ENCODE data around the gene OSTM1. TPM values are rescaled to one million over a fixed set of nuclear protein-coding genes. Genes with fewer than 3 reads are reported as not detected.

OSTM1 gene
- total and polyA plus RNA-seq, 7 experiments from 2014 or later = 25.0 to 48.9 (median 31.3) TPM

DNA sequence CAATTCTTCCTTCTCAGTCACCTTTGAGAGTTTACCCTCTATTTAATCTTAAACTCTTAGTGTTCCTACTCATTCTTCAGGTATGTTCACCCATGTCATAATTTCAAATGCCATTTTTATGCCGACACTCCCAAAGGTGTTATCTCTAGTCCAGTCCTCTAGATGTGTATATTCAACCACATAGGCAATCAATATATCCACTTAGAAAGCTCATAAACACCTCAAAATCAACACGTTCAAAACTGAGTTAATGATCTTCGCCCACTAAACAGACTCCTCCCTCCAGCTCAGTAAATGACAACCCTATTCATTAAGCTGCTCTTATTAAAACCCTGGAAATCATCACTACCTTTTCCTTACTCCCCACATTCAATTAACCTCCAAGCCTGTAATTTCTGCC, 6.4 kb downstream of the OSTM1 start:
- no peak for ATAC-seq
- Mint-ChIP-seq H3K4me3 (no peak overlapping the region), H3K9me3 (no peaks in the 10 kb centered on the region), H3K27ac (no peak overlapping the region), H3K27me3 (peaks cover 0 to 2% (median 0%) of the 10 kb centered on the region in 5 donors), H3K36me3 (peaks cover 0 to 8% (median 3%) of the 10 kb centered on the region in 5 donors), H3K4me1 (peaks cover 4 to 16% (median 11%) of the 10 kb centered on the region in 7 donors)
- ChIA-PET CTCF (no interaction called here), POLR2A (no interaction called here)
- Histone ChIP-seq H3K4me3 (ENCODE audit: low read length) (no peak overlapping the region), H3K27me3 (ENCODE audit: control insufficient read depth in 2 of 2, insufficient read depth in 2 of 2, low read length in 2 of 2) (no peaks in the 10 kb centered on the region), H3K27ac (ENCODE audit: low read depth, low read length) (no peak overlapping the region), H3K4me1 (ENCODE audit: control insufficient read depth in 2 of 2, insufficient read depth in 2 of 2, low read length in 2 of 2) (peaks cover 14 to 15% of the 10 kb centered on the region in 2 donors), H3K9me3 (ENCODE audit: control insufficient read depth in 2 of 3, low read length in 3 of 3) (no peaks in the 10 kb centered on the region), H3K36me3 (ENCODE audit: control insufficient read depth in 2 of 3, insufficient read depth in 3 of 3, low read length in 3 of 3) (no peaks in the 10 kb centered on the region)
- no peak for DNase-seq
- intact Hi-C loops (cut with micrococcal nuclease) = no loop called here

DNA sequence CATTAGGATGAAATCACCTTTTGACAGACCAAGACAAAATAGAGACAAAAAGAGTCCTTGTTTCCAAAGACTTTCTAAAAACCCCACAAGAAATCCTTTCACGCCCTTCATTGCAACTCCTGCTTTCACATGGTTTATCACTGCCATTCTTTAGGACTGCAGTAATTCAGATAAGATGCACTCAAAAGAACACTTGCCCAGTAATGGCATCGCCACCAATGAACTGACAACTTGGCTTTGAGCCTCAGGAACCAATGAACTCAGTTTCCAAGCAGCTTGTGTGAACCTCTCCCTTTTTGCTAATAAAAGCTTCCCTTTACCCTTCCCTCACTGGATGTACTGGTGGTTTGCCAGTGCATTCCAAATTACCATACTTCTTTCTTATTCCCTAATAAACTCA, 21.8 kb downstream of the OSTM1 start:
- H3K27ac ChIP-seq (ENCODE audit: low read depth, low read length) = no peak overlapping the region
- no peak for DNase-seq
- peaks cover 0 to 18% (median 0%) of the 10 kb centered on the region in 3 experiments for H3K36me3 ChIP-seq (ENCODE audit: control insufficient read depth in 2 of 3, insufficient read depth in 3 of 3, low read length in 3 of 3)
- intact Hi-C loops (cut with micrococcal nuclease) = loop anchor here (5.0 kb wide), 2 partner anchors 70 to 185 kb away; no protein-coding TSS in a partner anchor
- no peaks in the 10 kb centered on the region for H3K27me3 ChIP-seq (ENCODE audit: control insufficient read depth in 2 of 2, insufficient read depth in 2 of 2, low read length in 2 of 2)
- Mint-ChIP-seq H3K27ac (peak overlapping the region in 1 of 9 donors; percentile 66), H3K4me3 (no peak overlapping the region), H3K36me3 (peaks cover 3 to 39% (median 18%) of the 10 kb centered on the region in 5 donors), H3K27me3 (no peaks in the 10 kb centered on the region), H3K9me3 (no peaks in the 10 kb centered on the region), H3K4me1 (peaks cover 0 to 5% (median 0%) of the 10 kb centered on the region in 7 donors)
- ATAC-seq = no peak
- POLR2A ChIA-PET = no interaction called here
- H3K9me3 ChIP-seq (ENCODE audit: control insufficient read depth in 2 of 3, low read length in 3 of 3) = no peaks in the 10 kb centered on the region
- H3K4me1 ChIP-seq (ENCODE audit: control insufficient read depth in 2 of 2, insufficient read depth in 2 of 2, low read length in 2 of 2) = no peaks in the 10 kb centered on the region
- CTCF ChIA-PET = no interaction called here
- no peak overlapping the region for H3K4me3 ChIP-seq (ENCODE audit: low read length)

DNA sequence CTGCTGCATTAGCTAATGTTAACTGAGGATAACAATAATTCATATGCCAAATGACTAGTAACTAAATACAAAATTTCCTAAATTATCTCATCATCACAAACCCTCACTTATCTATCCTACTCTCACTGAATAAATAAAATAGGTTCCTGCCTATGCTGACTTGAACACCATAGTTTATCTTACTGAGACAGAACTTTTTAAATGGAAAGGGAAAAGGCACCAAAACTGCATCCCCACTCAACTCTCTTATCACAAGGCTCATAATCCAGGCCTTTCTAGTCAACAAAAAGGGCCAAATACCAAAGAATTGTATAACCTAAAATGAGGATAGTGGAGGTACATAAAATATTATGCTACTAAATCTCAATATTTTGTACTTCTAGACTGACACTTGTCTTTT, 23.1 kb downstream of the OSTM1 start:
- Mint-ChIP-seq H3K27ac (no peak overlapping the region), H3K36me3 (peaks cover 4 to 44% (median 26%) of the 10 kb centered on the region in 5 donors), H3K4me1 (peaks cover 0 to 5% (median 0%) of the 10 kb centered on the region in 7 donors), H3K9me3 (peaks cover 0 to 3% (median 0%) of the 10 kb centered on the region in 11 donors), H3K27me3 (no peaks in the 10 kb centered on the region), H3K4me3 (no peak overlapping the region)
- no peak for DNase-seq
- intact Hi-C loops (cut with micrococcal nuclease) = loop anchor here (2.0 to 5.0 kb wide), 3 partner anchors 69 to 184 kb away; no protein-coding TSS in a partner anchor
- no peak overlapping the region for H3K27ac ChIP-seq (ENCODE audit: low read depth, low read length)
- H3K36me3 ChIP-seq (ENCODE audit: control insufficient read depth in 2 of 3, insufficient read depth in 3 of 3, low read length in 3 of 3) = peaks cover 0 to 21% (median 0%) of the 10 kb centered on the region in 3 experiments
- CTCF ChIA-PET = no interaction called here
- no peak for ATAC-seq
- H3K4me1 ChIP-seq (ENCODE audit: control insufficient read depth in 2 of 2, insufficient read depth in 2 of 2, low read length in 2 of 2) = no peaks in the 10 kb centered on the region
- POLR2A ChIA-PET = no interaction called here
- no peak overlapping the region for H3K4me3 ChIP-seq (ENCODE audit: low read length)
- no peaks in the 10 kb centered on the region for H3K9me3 ChIP-seq (ENCODE audit: control insufficient read depth in 2 of 3, low read length in 3 of 3)
- H3K27me3 ChIP-seq (ENCODE audit: control insufficient read depth in 2 of 2, insufficient read depth in 2 of 2, low read length in 2 of 2) = no peaks in the 10 kb centered on the region

DNA sequence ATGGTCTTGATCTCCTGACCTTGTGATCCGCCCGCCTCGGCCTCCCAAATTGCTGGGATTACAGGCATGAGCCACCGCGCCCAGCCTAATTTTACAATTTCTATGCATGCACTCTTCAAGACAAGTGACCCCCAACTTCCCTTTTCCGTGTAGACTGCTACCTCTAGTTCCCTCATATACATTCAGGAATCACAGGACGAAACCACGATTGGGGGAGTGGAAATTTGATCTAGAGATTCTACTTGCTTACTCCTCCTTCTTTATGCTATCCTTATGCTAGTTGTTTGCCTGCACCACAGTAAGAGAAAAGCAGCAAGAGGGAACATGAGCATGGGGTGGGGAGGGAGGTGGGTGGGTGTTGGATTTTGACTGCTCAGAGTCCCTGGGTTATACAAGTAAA, 34.9 kb downstream of the OSTM1 start:
- H3K27ac Mint-ChIP-seq = peak overlapping the region in 1 of 9 donors; percentile 46
- no peak for DNase-seq
- H3K4me3 Mint-ChIP-seq = no peak overlapping the region
- Histone ChIP-seq H3K36me3 (ENCODE audit: control insufficient read depth in 2 of 3, insufficient read depth in 3 of 3, low read length in 3 of 3) (peaks cover 0 to 14% (median 0%) of the 10 kb centered on the region in 3 experiments), H3K27ac (ENCODE audit: low read depth, low read length) (no peak overlapping the region), H3K9me3 (ENCODE audit: control insufficient read depth in 2 of 3, low read length in 3 of 3) (no peaks in the 10 kb centered on the region), H3K4me3 (ENCODE audit: low read length) (no peak overlapping the region), H3K27me3 (ENCODE audit: control insufficient read depth in 2 of 2, insufficient read depth in 2 of 2, low read length in 2 of 2) (no peaks in the 10 kb centered on the region), H3K4me1 (ENCODE audit: control insufficient read depth in 2 of 2, insufficient read depth in 2 of 2, low read length in 2 of 2) (no peaks in the 10 kb centered on the region)
- peaks cover 0 to 4% (median 0%) of the 10 kb centered on the region in 7 donors for H3K4me1 Mint-ChIP-seq
- CTCF ChIA-PET = no interaction called here
- peaks cover 3 to 52% (median 28%) of the 10 kb centered on the region in 5 donors for H3K36me3 Mint-ChIP-seq
- no peak for ATAC-seq
- H3K27me3 Mint-ChIP-seq = no peaks in the 10 kb centered on the region
- intact Hi-C loops (cut with micrococcal nuclease) = no loop called here
- H3K9me3 Mint-ChIP-seq = no peaks in the 10 kb centered on the region
- POLR2A ChIA-PET = interaction anchor here (0.6 kb wide), 1 partner anchor 1049 kb away, joined by 3 read pairs; no protein-coding TSS in a partner anchor

DNA sequence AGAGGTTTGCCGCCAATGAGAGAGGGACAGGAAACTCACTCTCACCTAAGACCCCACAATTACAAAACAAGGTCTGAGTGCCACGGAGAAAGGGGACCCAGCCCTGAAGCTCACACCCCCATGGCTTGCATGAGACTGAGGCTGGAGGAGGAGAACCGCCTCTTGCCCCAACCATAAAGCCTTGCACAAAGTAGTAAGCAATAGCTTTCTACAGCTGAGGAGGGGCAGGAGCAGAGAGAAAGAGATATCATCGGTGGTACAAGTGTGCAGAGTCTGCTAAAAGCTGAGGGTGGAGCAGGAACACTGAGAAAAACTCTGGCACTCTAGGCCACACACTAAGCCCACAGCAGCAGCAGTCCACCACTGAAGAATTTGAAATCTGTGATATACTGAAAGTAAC, 37.7 kb downstream of the OSTM1 start:
- ATAC-seq = no peak

DNA sequence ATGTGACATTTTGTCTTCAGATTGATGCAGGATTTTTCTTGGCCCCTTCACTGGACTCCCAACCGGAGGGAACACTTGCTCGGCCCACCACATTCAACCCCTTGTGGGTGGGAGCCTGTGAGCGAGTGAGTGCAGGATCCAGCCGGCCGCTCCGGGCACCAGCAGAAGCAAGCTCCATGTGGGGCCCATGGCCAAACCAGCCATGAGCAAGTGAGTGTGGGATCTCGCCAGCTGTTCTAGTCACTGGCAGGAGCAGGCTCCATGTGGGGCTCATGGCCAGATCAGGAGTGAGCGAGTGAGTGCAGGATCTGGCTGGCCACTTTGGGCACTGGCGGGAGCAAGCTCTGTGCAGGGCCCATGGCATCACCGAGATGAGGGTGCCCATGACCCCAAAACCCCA, 42.6 kb downstream of the OSTM1 start:
- Mint-ChIP-seq H3K4me1 (peaks cover 0 to 4% (median 0%) of the 10 kb centered on the region in 7 donors), H3K27ac (peak overlapping the region in 2 of 9 donors; percentile 9 to 62), H3K9me3 (no peaks in the 10 kb centered on the region), H3K36me3 (peaks cover 0 to 31% (median 9%) of the 10 kb centered on the region in 5 donors), H3K4me3 (no peak overlapping the region), H3K27me3 (no peaks in the 10 kb centered on the region)
- CTCF ChIA-PET = no interaction called here
- H3K4me3 ChIP-seq (ENCODE audit: low read length) = no peak overlapping the region
- intact Hi-C loops (cut with micrococcal nuclease) = no loop called here
- no peaks in the 10 kb centered on the region for H3K4me1 ChIP-seq (ENCODE audit: control insufficient read depth in 2 of 2, insufficient read depth in 2 of 2, low read length in 2 of 2)
- ATAC-seq (no peak), DNase-seq (no peak)
- H3K27me3 ChIP-seq (ENCODE audit: control insufficient read depth in 2 of 2, insufficient read depth in 2 of 2, low read length in 2 of 2) = no peaks in the 10 kb centered on the region
- no peak overlapping the region for H3K27ac ChIP-seq (ENCODE audit: low read depth, low read length)
- no peaks in the 10 kb centered on the region for H3K9me3 ChIP-seq (ENCODE audit: control insufficient read depth in 2 of 3, low read length in 3 of 3)
- H3K36me3 ChIP-seq (ENCODE audit: control insufficient read depth in 2 of 3, insufficient read depth in 3 of 3, low read length in 3 of 3) = peaks cover 0 to 5% (median 0%) of the 10 kb centered on the region in 3 experiments
- POLR2A ChIA-PET = no interaction called here

More for the DNA sequence above, 37.7 kb downstream of the OSTM1 start:
- intact Hi-C loops (cut with micrococcal nuclease) = no loop called here
- no peak overlapping the region for H3K4me3 Mint-ChIP-seq
- peaks cover 0 to 20% (median 0%) of the 10 kb centered on the region in 3 experiments for H3K36me3 ChIP-seq (ENCODE audit: control insufficient read depth in 2 of 3, insufficient read depth in 3 of 3, low read length in 3 of 3)
- H3K27ac ChIP-seq (ENCODE audit: low read depth, low read length) = no peak overlapping the region
- H3K9me3 Mint-ChIP-seq = no peaks in the 10 kb centered on the region
- POLR2A ChIA-PET = no interaction called here
- H3K27me3 Mint-ChIP-seq = no peaks in the 10 kb centered on the region
- no peak for DNase-seq
- H3K4me3 ChIP-seq (ENCODE audit: low read length) = no peak overlapping the region
- H3K36me3 Mint-ChIP-seq = peaks cover 3 to 62% (median 33%) of the 10 kb centered on the region in 5 donors
- peaks cover 0 to 4% (median 0%) of the 10 kb centered on the region in 7 donors for H3K4me1 Mint-ChIP-seq
- no peaks in the 10 kb centered on the region for H3K27me3 ChIP-seq (ENCODE audit: control insufficient read depth in 2 of 2, insufficient read depth in 2 of 2, low read length in 2 of 2)
- H3K4me1 ChIP-seq (ENCODE audit: control insufficient read depth in 2 of 2, insufficient read depth in 2 of 2, low read length in 2 of 2) = no peaks in the 10 kb centered on the region
- CTCF ChIA-PET = no interaction called here
- H3K9me3 ChIP-seq (ENCODE audit: control insufficient read depth in 2 of 3, low read length in 3 of 3) = no peaks in the 10 kb centered on the region
- H3K27ac Mint-ChIP-seq = peak overlapping the region in 2 of 9 donors; percentile 21 to 55

DNA sequence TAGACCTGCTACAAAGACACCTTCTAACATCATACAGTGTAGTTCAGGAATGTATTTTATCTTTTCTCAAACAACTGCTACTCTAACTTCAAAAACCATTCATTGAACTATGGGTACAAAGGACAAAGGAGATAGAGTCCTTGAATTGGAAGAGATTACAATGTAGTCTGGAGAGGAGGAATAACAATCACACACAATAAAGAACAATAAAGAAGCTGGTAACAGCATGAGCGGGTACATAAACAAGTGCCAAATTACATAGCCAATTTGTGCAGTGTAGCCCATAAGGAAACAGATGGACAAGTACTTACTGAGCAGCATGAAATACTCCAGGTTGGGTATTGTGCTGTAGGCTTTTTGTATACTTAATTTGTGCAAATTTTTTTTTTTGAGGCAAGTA, 44.3 kb downstream of the OSTM1 start:
- no peaks in the 10 kb centered on the region for H3K27me3 Mint-ChIP-seq
- H3K9me3 Mint-ChIP-seq = no peaks in the 10 kb centered on the region
- no peak for ATAC-seq
- H3K4me1 Mint-ChIP-seq = peaks cover 0 to 4% (median 0%) of the 10 kb centered on the region in 7 donors
- no peak overlapping the region for H3K27ac Mint-ChIP-seq
- Histone ChIP-seq H3K27me3 (ENCODE audit: control insufficient read depth in 2 of 2, insufficient read depth in 2 of 2, low read length in 2 of 2) (no peaks in the 10 kb centered on the region), H3K4me1 (ENCODE audit: control insufficient read depth in 2 of 2, insufficient read depth in 2 of 2, low read length in 2 of 2) (no peaks in the 10 kb centered on the region), H3K4me3 (ENCODE audit: low read length) (no peak overlapping the region), H3K36me3 (ENCODE audit: control insufficient read depth in 2 of 3, insufficient read depth in 3 of 3, low read length in 3 of 3) (peaks cover 0 to 5% (median 0%) of the 10 kb centered on the region in 3 experiments), H3K9me3 (ENCODE audit: control insufficient read depth in 2 of 3, low read length in 3 of 3) (no peaks in the 10 kb centered on the region), H3K27ac (ENCODE audit: low read depth, low read length) (no peak overlapping the region)
- no peak overlapping the region for H3K4me3 Mint-ChIP-seq
- no peak for DNase-seq
- peaks cover 0 to 25% (median 5%) of the 10 kb centered on the region in 5 donors for H3K36me3 Mint-ChIP-seq
- POLR2A ChIA-PET = no interaction called here
- intact Hi-C loops (cut with micrococcal nuclease) = no loop called here
- CTCF ChIA-PET = interaction anchor here (0.7 kb wide), 1 partner anchor 225 kb away, joined by 4 read pairs; no protein-coding TSS in a partner anchor
